ENCODE data around the gene PRUNE1.

The PRUNE1 gene, protein sequence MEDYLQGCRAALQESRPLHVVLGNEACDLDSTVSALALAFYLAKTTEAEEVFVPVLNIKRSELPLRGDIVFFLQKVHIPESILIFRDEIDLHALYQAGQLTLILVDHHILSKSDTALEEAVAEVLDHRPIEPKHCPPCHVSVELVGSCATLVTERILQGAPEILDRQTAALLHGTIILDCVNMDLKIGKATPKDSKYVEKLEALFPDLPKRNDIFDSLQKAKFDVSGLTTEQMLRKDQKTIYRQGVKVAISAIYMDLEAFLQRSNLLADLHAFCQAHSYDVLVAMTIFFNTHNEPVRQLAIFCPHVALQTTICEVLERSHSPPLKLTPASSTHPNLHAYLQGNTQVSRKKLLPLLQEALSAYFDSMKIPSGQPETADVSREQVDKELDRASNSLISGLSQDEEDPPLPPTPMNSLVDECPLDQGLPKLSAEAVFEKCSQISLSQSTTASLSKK

DNA sequence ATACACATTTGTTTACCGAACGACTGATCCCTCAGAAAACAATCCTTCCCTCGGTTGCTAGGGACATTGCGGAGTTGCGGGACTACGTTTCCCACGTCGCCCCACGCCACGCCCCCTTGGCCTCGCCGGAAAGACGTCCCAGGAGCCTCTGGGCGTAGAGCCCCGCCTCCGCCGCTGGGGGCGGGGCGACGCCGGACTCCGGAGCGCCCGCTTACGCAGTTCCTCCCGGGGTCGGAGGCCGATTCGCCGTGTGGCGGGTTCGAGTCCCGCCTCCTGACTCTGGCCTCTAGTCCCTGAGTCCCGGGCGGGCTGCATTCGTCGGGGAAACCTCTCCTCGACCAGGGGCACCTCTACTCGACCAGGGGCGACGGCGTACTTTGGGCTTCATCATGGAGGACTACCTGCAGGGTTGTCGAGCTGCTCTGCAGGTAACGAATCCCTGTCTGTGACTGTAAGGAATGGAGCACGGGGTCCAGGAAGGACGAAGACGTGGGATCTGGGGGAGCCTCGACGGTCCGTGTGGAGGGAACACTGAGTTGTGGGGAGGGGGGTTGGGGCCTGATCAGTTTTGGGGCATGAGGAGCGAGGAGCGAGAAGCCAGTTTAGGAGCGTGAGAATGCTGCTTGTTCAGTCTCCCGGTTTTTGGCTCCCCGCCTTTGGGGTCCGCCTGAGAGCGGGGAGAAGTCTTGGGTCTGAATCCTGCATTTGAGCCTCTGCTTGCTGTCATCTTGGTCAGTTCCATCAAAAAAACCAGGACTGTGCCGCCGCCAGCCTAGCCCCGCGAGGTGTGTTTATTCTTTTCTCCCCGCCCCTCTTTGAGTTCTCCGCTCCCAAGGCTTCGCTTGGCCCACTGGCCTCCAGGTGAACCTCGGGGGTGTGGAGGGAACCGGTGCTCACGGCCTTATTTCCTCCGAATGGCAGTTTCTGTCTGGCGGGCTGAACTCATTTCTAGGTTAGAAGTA, at the start of gene PRUNE1:
PRUNE1 (plus strand) TSS at position 206 of the 962 bp plus-strand sequence; CDS start at position 390, 184 bp downstream.
- peak; percentile 95 to 100 (median 97) for DNase-seq

DNA sequence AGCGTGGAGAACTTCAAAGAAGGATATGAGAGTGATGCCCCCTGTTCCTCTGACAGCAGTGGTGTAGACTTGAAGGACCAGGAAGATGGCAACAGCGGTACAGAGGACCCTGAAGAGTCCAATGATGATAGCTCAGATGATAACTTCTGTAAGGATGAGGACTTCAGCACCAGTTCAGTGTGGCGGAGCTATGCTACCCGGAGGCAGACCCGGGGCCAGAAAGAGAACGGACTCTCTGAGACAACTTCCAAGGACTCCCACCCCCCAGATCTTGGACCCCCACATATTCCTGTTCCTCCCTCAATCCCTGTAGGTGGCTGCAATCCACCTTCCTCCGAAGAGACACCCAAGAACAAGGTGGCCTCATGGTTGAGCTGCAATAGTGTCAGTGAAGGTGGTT, 47.6 kb upstream of the PRUNE1 start:
- DNase-seq = no peak

DNA sequence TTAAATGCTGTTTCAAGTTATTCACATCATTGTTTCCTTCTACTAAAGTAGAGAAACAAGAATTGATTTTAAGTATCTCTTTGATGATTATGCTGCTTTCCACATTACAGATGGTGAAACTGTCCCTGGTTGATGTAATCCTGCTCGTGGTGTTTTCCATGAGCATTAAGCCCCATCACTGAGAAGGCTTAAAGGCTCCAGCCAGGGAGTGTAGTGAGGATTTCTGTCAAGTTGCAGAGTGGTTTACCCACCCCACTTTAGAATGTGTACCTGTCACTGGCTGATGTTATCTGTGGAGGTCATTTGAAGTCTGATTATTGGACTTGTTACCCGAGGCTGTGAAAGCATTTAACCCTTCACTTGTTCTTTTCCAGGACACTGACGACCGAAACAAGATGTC, 46.5 kb upstream of the PRUNE1 start:
- DNase-seq = no peak

DNA sequence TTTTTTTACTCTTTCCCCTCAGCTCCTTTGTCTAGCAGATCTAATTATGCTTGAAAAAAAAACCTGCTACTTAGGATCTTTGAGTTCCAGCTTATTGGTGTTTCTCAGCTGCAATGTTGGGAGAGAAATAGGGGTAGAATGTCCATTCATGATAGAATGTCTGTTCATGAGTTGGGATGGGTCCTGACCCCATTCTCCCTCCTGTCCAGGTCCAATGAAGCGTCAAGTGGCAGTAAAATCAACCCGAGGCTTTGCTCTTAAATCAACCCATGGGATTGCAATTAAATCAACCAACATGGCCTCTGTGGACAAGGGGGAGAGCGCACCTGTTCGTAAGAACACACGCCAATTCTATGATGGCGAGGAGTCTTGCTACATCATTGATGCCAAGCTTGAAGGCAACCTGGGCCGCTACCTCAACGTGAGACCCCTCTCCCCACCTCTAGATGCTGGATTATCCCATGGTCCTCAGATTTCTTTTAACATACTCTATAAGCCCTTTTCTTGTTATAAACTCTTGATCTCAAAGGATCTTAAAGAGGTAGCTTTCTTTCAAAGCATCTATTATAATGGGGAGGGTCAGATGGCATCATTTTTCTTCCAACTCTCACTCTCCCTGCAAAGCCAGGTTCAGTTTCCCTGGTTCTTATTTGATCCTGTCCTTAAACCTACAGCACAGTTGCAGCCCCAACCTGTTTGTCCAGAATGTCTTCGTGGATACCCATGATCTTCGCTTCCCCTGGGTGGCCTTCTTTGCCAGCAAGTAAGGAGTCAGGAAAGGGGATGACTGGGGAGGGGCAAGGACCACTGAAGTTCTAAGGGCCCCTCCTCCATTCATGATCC, 44.7 kb upstream of the PRUNE1 start:
- DNase-seq = no peak

DNA sequence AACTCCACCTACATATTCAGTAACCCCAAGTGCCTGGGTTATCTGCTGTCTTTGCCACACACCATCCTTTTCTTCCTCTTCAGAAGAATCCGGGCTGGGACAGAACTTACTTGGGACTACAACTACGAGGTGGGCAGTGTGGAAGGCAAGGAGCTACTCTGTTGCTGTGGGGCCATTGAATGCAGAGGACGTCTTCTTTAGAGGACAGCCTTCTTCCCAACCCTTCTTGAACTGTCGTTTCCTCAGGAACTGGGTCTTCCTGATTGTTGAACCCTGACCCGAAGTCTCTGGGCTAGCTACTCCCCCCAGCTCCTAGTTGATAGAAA, 44.1 kb upstream of the PRUNE1 start:
- no peak for DNase-seq

DNA sequence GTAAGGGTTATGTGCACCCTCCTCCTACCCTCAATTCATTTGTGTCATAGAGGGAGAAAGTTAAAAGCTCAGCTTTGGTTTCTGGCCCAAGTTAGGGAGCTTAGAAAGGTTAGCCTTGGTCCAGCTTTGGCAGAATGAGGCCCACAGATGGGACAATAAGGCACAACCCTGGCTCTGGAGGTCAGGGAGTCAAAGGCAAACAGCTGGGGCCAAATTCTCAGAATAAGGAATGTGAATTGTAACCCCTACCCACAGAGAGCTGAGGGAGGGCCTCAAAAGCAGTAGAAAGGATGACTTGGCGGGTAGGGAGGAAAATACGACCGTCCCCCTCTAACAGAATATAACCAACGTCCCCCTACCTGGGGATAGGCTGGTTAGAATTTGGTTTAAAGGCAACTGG, 42.6 kb upstream of the PRUNE1 start:
- DNase-seq = no peak

DNA sequence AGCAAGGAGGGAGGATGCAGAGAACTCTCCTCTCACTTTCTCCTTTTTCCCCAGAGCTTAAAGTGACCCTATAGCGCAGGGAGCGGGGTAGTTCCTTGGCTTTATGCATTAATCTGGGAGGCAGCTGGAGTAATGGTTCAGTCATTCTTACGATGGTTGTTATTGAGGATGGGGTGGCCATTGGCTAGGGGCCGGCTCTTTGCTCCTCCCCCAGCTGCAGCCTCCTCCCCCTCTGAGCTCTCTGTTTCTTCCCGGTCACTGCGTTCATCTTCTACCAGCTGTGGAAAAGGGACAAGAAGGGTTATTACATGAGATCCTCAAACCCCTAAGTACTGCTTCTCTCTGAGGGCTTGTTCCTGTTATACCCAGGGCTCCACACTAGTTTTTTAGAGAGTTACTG, 42.2 kb upstream of the PRUNE1 start:
- DNase-seq = no peak

DNA sequence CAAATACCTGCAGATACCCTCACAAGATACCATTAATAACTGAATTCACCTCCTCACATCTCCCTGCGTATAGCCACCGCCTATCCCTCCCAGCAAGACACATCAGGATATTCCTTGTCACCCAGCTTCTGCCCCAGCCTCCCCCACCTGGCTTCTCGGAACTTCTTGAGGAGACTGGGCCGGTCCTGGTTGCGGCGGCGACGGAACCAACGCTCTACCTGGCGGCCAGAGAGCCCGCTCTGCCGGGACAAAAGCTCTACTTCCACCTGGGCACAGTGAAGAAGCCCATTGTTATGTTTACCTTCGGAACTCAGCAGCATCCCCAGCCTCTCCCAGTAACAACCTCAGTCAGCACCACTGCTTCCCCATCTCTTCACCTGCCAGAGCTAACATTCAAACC, 40.3 kb upstream of the PRUNE1 start:
- no peak for DNase-seq

DNA sequence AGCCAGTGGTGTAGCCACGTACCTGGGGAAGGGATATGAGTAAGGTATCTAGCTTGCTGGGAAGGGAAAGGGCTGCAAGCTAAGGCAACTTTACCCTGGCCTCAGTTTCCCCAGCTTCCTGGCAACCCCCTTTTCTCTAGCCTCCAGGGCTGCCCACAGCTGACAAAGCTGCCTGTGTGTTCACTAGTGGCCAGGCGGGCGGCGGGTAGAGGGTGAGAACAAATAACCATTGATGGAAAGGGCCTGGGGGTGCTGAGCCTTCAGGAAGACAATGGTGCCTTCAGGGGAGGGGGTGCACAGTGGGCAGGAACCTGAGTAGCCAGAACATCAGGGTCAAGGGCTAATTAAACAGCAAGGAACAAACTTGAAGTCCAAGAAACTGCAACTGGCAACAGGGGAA, 39.8 kb upstream of the PRUNE1 start:
- DNase-seq = no peak

DNA sequence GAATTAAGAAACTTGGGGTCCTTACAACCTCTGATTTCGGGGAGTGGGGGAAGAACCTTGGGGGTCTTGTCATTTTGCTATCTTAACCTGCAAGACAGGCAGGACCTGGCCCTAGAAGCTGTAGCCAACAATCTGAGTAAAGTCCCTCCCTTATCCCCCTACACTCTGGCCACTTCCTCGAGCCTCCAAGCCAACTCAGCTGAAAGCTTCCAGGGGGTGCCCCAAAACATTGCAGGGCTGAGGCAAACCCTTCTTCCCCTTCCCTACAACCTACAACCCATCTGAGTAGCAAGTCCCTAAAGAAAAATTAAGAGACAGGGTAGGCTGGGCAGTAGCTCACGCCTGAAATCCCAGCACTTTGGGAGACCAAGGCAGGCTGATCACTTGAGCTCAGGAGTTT, 38.6 kb upstream of the PRUNE1 start:
- no peak for DNase-seq

DNA sequence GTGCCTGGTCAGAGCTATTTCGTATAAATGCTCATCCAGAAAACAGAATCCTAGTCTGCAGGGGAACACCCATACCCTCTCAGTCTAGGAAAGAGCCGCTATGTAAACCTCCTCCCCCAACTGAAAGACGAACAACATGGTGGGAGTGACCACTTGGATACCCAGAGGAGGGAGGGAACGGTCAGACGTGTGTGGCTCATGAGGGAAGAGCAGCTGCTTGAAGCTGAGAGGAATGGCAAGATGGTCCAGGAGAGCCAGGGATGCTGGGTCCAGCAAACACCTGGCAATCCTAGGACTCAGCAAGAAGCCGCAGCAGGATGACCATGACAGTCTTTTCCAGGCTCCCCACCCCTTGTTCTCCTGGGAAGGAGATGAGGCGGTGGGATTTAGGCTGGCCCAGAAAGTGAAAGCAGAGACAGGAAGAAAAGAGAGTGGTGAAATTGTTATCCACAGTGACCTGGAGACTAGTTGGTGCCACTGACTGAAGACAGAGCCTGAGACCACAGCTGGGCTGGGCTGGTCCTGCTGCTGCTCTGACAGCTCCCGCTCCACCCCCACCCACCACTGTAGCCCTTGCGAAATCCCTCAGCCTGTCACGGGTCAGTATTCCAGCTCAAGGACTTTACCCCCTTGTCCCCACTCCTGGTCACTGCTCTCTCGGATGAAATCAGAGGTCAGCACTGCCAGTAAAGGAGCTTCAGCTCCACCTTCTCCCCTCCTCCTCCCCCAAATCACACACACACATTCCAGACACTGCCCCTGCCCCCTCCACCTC, 37.3 kb upstream of the PRUNE1 start:
- no peak for DNase-seq

DNA sequence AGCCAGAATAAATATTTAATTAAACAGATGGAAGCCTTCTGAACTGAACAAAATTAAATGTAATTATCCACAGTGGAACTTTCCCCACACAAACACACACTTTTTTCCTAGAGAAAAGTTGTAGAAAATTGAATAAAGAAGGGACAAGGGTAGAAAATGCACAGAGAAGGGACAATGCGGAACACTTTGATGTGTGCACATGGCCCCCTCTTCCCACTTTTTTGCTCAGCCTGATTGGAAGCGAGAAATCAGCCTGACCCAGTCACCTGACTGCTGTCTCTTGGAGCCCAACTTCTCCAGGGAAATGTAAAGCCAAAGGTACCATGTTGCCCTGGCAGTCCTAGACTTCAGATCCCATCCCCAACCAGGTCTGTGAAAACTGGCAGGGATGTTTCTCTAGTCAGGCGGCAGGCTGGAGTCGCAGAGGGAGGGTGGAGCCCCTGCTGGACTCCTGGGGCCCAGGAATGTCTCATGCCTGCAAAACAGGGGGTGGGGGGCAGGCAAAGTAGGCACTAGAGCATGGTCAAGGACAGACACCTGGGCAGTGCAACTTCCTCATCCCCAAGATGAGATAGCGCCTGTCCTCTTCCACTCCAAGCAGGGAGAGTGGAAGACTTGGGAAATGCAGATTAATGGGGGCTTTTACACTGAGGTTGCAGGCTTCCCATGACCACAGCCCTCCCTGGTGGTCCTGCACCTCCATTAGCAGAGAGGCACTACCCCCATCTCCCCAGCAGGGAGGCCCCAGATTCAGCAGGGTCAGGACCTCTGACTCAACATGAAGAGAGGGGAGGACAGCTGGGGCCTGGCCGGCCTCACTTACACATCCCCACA, 36.4 kb upstream of the PRUNE1 start:
- DNase-seq = no peak

DNA sequence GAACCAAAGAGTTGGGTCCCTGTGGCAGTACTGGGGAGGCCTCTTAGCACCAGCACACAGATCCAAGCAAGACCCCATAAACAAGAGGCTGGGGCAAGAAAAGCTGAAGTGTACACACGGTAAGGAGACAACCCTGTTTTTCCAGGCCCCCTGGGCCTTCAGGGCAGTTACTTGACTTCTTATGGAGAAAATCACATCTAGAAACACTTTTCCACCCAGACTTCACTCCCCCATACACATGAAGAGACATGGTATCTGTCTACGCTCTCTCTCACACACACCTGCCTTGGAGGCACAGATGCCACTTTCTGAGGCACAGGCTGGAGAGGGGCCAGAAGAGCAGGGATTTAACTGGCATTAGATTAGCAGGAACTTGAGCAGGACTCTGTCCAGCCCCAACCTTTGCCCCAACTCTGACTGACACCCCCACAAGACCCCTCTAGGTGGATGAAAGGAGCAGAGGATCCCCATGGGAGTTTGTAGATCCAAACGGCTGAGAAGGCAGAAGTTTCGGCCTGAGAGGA, 35.8 kb upstream of the PRUNE1 start:
- no peak for DNase-seq

DNA sequence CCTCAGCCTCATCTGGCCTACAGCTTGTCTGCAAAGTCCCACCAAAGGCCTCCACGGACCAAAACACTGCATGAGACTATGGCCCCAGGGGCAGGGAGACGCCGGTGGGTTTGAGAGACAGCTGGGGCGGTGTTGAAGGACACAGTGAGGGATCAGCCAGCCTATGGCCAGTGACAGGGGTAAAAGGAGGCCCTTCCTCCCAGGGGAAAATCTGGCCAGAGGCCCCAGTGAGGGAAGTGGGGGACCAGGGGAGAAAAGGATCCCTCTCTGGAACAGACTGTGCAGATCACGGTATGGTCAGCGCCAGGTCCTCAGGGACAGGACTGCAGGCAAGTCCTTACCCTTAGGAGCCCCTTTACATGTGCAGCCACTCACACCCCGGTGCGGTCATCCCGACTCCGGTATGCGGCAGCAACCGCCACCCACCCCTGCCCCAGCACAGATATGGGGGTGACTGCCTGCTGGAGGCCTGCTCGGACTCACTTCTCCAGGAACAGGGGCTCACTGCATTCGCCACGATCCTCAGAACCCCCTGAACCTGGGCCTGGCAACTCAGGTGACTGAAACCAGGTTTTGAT, 34.9 kb upstream of the PRUNE1 start:
- DNase-seq = no peak

DNA sequence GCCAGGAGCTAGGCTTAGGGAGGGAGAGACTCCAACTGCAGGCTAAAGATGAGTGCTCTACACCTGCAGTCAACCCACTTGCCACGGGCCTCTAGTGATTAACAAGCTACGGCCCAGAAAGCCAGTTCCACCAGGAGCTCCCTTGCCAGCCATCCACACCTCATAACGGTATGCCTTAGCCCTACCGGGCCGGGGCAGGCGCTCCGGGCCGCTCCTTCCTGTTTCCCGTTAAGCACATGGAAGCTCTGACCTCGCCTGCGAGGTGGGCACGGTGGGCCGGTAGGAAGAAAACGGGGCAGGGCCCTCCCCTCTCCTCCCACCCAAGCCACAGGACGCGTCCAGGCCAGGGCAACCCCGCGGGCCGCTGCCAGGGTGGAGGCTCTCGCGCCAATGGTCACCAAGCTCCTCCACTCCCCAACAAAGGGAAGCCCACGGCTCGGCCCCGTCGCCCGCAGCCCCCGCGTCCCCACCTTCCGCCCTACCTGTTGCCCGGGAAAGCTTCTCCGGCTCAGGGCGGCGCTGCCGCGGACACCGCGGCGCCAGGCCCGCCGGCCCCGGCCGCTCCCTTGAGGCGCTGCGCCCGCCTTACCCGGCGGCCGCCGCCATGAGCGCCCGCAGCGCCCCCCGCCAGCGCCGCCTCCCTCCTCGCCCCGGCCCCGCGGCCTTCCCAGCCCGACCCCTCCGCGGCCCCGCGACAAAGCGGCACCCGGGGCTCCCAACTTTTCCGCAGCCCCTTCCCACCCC, 34.2 kb upstream of the PRUNE1 start:
- DNase-seq = peak; percentile 67 to 89 (median 76)

DNA sequence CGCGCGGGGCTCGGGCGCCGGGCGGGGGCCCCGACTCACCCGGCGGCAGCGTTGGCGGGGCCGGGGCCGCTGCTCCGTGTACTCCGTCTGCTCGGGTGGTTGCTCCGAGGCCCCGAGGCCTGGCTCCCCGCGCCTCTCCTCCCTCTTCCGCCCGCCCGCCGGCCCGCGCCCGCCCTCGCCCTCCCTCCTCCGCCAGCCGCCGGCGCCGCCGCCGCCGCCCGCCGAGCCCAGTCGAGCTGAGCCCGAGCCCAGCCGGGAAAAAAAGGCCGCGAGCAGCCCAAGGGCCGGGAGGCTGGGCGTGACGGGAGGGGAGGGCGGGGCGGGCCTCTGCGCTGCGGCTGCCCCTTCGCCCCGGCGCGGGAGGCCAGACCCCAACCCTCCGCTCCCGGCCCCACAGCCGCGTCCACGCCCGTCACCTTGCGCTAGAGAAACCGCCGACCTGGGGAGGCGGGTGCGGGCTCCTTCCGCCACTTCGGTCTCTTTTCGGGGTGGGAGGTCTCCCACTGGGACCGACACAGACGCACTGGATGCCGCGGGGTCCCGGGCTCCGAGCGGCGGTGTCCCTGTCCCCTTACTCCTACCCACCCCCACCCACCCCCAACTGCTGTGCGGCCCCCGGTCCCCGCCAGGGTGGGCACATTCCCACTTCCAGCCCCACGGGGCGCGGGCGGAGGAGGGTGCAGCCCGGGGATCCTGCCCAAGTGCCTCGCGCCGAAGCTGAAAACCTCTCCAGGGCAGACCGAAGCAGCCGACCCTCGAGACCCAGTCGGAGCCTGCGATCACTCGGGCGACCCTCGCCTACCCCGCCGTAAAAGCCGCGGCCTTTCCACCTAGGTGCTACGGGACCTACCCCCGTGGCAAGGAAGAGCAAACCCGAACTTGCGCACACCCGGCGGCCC, 33.4 kb upstream of the PRUNE1 start, which contains the start of gene CERS2:
CERS2 (minus strand) TSS at position 256 of the 899 bp plus-strand sequence. CDS start 5,745 bp downstream, outside the sequence.
- peak; percentile 82 to 94 (median 89) for DNase-seq

DNA sequence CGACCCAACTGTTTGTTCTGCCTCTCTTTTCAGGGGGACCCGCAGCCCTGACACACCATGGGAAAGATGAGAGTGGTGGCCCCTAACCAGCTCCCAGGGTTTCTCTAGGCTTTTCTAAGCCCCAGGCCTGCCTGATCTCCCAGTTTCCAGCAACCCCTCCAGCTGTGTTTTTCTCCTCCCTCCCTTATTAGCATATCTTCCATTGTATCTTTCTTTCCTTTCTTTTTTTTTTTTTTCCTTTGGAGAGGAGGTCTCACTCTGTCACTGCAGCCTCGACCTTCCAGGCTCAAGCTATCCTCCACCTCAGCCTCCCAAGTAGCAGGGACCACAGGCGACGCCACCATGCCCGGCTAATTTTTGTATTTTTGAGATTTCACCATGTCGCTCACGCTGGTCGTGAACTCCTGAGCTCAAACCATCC, 31.8 kb upstream of the PRUNE1 start:
- DNase-seq = no peak

DNA sequence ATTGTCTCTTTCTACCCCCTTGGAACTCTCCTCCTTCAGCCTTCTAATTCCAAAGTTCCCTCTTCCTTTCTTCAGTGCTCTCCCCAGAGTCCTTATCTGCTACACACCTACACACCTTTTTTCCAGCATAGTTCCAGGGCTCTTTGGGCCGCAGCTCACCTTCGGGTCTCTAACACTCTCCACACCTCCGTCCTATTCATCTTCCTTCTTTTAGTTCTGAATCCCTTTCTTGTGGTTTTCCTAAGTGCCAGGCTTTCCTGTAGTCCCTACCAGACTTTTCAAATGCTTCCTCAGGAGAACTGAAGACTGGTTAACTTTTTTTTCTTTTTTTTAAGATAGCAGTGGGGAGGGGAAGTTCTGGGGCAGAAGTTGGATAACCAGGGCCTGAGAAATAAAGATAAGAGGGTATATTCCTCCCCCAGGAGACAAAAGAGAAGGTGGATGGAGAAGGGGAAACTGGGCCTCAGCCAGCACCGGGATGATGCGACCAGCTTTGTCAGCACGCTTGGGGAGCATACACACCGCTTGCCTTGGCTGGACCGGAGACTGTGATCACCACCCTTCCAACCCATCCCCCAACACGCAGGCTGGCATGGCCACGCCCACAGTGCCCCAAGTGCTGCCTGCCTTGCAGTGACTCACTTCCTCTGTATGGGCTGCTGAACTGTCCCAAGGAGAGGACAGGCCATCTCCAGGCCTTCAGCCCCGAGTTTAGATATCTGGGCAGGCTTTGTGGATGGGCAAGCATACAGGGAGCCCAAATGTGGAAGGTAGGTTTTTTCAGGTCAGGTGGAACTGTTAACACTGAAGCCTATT, 31.2 kb upstream of the PRUNE1 start:
- DNase-seq = no peak

Measured in NCI-H1417 (cell line).